Measurements from ENCODE around the gene SKIDA1.

Gene SKIDA1

DNA sequence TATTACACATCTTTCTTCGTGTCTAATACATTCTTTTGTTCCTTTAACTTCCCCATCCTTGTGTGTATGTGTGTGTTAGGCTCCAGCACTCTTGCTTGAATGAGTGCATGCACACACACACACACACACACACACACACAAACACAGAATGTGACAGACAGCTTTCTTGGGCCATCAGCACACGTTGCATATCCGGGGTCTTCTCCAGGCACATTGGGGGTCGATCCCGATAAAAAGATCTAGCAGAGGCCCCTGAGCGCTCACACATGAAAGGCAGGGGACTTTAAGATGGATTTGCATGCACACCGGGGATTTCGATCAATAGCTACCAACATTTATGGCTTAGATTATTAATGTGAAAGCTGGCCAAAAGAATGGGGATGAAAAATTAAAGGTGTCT, 4.5 kb downstream of the SKIDA1 start:
- CTCF ChIA-PET: no interaction called here

DNA sequence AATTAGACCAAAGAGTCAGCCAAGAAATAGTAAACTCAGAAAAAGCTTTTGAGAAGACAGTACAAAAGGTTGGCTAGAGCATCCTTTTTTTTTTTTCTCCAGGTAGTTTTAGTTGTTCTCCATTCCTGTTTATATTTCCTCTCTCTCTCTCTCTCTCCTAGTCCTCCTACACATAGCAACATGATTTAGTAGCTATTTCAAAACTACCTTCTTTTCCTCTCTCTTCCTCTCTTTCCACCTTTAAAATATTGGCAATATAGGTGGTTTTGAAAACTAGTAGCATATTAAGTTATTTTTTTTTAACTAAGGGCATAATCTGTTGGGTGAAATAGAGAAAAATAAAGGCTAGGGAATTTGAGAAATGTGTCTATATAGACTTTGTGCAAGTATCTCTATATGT, 5.0 kb downstream of the SKIDA1 start:
- TF ChIP-seq BHLHE40 (IDR thresholded peaks at IDR 0.05; ENCODE audit: borderline replicate concordance) (no peak), L3MBTL2 (conservative IDR thresholded peaks at IDR 0.05) (no peak), HDGF (IDR thresholded peaks at IDR 0.05; ENCODE audit: borderline replicate concordance) (no peak), TARDBP (IDR thresholded peaks at IDR 0.05) (no peak), SUZ12 (IDR thresholded peaks at IDR 0.05) (no peak), NFRKB (IDR thresholded peaks at IDR 0.05) (no peak), LEF1 (IDR thresholded peaks at IDR 0.05; ENCODE audit: borderline replicate concordance) (no peak), FOXK2 (IDR thresholded peaks at IDR 0.05) (no peak), FOXA1 (IDR thresholded peaks at IDR 0.05) (no peak), ZNF384 (IDR thresholded peaks at IDR 0.05) (no peak), ELF4 (IDR thresholded peaks at IDR 0.05) (no peak), SP1 (IDR thresholded peaks at IDR 0.05) (no peak), FOXM1 (IDR thresholded peaks at IDR 0.05; ENCODE audit: borderline replicate concordance) (no peak), ARNT (IDR thresholded peaks at IDR 0.05) (no peak)
- POLR2A ChIA-PET: interaction anchor here (0.6 to 3.5 kb wide), 2 partner anchors 17 to 24 kb away, joined by 3 to 22 read pairs; no protein-coding TSS in a partner anchor
- DNase-seq (ENCODE audit: extremely low spot score): no peak
- CTCF ChIA-PET: no interaction called here

More for the DNA sequence above, 4.5 kb downstream of the SKIDA1 start:
- TF ChIP-seq SP1 (IDR thresholded peaks at IDR 0.05): no peak
- TF ChIP-seq L3MBTL2 (conservative IDR thresholded peaks at IDR 0.05): no peak
- TF ChIP-seq LEF1 (IDR thresholded peaks at IDR 0.05; ENCODE audit: borderline replicate concordance): no peak
- TF ChIP-seq, protein P1, sequence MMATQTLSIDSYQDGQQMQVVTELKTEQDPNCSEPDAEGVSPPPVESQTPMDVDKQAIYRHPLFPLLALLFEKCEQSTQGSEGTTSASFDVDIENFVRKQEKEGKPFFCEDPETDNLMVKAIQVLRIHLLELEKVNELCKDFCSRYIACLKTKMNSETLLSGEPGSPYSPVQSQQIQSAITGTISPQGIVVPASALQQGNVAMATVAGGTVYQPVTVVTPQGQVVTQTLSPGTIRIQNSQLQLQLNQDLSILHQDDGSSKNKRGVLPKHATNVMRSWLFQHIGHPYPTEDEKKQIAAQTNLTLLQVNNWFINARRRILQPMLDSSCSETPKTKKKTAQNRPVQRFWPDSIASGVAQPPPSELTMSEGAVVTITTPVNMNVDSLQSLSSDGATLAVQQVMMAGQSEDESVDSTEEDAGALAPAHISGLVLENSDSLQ (IDR thresholded peaks at IDR 0.05): no peak
- no peak for TF ChIP-seq NFRKB (IDR thresholded peaks at IDR 0.05)
- no peak for TF ChIP-seq FOXA1 (IDR thresholded peaks at IDR 0.05)
- TF ChIP-seq BHLHE40 (IDR thresholded peaks at IDR 0.05; ENCODE audit: borderline replicate concordance): no peak
- TF ChIP-seq CTBP1 (IDR thresholded peaks at IDR 0.05; ENCODE audit: borderline replicate concordance): no peak
- TF ChIP-seq ARNT (IDR thresholded peaks at IDR 0.05): no peak
- TF ChIP-seq SUZ12 (IDR thresholded peaks at IDR 0.05): no peak
- TF ChIP-seq ZNF384 (IDR thresholded peaks at IDR 0.05): no peak
- no peak for TF ChIP-seq ELF4 (IDR thresholded peaks at IDR 0.05)
- POLR2A ChIA-PET: interaction anchor here (3.5 kb wide), 1 partner anchor 25 kb away, joined by 22 read pairs; no protein-coding TSS in a partner anchor
- no peak for DNase-seq (ENCODE audit: extremely low spot score)

DNA sequence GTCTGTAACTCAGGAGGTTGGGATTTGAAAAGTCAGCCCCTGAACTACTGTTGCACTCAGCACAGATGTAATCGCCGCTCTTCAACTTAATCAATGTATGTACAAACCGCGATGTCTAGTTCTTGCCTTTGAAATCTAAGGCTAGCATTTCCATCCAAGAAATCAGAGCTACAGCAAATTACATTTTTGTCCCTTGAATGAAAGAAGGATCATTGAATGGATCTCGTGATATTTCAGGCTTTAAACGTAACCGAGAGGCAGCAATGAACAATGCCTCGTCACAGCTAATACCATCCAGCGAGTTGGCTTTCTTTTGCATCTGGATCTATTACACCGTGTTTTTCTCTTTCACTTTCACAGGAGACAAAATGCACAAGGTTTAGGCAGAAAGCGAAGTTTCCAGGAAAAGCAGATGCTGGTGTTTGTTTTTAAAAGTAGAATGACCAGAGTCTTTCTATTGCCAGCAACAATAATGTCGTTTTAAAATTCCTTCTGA, 5.5 kb downstream of the SKIDA1 start:
- ChIA-PET CTCF (no interaction called here), POLR2A (interaction anchor here (0.6 to 3.5 kb wide), 2 partner anchors 18 to 24 kb away, joined by 3 to 22 read pairs; no protein-coding TSS in a partner anchor)
- no peak for TF ChIP-seq TARDBP (IDR thresholded peaks at IDR 0.05)
- TF ChIP-seq L3MBTL2 (conservative IDR thresholded peaks at IDR 0.05): no peak
- TF ChIP-seq, protein P1 (IDR thresholded peaks at IDR 0.05): no peak
- DNase-seq (ENCODE audit: extremely low spot score): no peak

DNA sequence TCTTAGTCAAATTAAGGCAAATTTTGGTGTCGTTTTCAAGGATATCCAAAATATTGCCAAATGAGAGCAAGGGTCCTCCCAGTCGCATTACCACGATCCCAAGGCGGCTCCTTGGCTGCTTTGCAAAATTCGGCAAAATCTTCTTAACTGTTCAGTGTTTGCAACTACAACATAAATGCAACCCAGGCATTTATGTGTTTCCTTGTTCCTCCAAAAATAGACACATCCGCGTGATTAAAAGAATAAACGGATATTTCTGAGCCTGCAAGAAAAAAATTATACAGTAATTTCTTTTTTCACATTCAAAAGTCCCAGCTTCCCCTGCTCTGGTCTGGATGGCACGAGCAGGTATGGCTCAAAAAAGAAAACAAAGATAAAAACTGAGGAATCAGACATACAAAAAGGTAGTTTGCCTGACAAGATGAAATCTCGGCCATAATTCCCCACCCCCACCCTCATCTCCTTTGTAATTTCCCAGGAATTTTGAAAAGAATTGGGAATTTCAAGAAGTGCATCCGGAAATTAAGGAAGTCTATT, 6.0 kb downstream of the SKIDA1 start:
- TF ChIP-seq ELF4 (IDR thresholded peaks at IDR 0.05) (no peak), L3MBTL2 (conservative IDR thresholded peaks at IDR 0.05) (no peak), NFRKB (IDR thresholded peaks at IDR 0.05) (no peak), ZNF384 (IDR thresholded peaks at IDR 0.05) (no peak), FOXK2 (IDR thresholded peaks at IDR 0.05) (no peak), FOXA1 (IDR thresholded peaks at IDR 0.05) (no peak), CTBP1 (IDR thresholded peaks at IDR 0.05; ENCODE audit: borderline replicate concordance) (no peak), TARDBP (IDR thresholded peaks at IDR 0.05) (no peak), HDGF (IDR thresholded peaks at IDR 0.05; ENCODE audit: borderline replicate concordance) (no peak)
- CTCF ChIA-PET: interaction anchor here (1.4 kb wide), 1 partner anchor 212 kb away, joined by 5 read pairs; no protein-coding TSS in a partner anchor
- POLR2A ChIA-PET: interaction anchor here (1.7 to 2.0 kb wide), 2 partner anchors 10 to 13 kb away, joined by 10 to 22 read pairs; partner anchors contain the start of gene MLLT10
- DNase-seq (ENCODE audit: extremely low spot score): no peak

DNA sequence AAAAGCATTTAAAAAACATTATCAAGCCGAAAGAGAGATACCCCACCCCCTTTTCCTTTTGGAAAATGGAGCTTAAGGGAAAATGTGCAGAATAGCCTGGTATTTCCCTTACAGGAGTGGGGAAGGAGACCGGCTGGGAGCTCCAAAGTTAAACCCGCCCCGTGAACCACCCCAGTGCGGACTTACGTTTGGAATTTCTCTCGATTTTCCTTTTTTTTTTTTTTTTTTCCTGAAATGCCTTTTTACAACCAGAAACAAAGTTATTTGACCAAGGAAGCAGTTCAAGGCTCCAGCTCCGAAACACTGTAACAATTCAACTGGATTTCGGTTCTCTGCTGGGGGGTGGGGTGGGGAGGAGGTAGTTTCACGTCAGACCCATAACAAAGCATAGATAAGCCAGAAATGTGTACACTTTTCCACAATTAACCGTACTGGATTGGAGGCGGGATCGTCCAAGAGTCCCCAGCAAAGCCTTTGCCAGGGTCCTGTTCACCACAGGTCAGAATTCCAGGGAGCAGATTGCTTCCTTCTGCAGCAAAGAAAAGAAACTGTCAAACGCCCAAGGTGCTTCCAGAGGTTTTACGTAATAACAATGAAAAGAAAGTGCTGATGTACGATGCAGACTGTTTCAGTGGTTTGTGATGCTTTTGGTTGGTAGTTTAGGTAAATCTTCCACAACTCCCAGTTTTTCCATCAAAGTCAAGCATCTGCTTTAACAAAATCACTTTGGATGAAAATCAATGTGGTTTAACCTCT, 6.7 kb downstream of the SKIDA1 start:
- no peak for DNase-seq (ENCODE audit: extremely low spot score)
- TF ChIP-seq FOXM1 (IDR thresholded peaks at IDR 0.05; ENCODE audit: borderline replicate concordance) (no peak), BHLHE40 (IDR thresholded peaks at IDR 0.05; ENCODE audit: borderline replicate concordance) (no peak), NFRKB (IDR thresholded peaks at IDR 0.05) (no peak), ARNT (IDR thresholded peaks at IDR 0.05) (no peak), TARDBP (IDR thresholded peaks at IDR 0.05) (no peak), L3MBTL2 (conservative IDR thresholded peaks at IDR 0.05) (no peak), FOXA1 (IDR thresholded peaks at IDR 0.05) (no peak), ZNF384 (IDR thresholded peaks at IDR 0.05) (no peak; the same call in 1 of the 2 replicates), ELF4 (IDR thresholded peaks at IDR 0.05) (no peak), FOXK2 (IDR thresholded peaks at IDR 0.05) (no peak), CTBP1 (IDR thresholded peaks at IDR 0.05; ENCODE audit: borderline replicate concordance) (no peak), LEF1 (IDR thresholded peaks at IDR 0.05; ENCODE audit: borderline replicate concordance) (no peak), SP1 (IDR thresholded peaks at IDR 0.05) (no peak), SUZ12 (IDR thresholded peaks at IDR 0.05) (no peak)
- TF ChIP-seq, protein P1 (IDR thresholded peaks at IDR 0.05): no peak
- CTCF ChIA-PET: interaction anchor here (0.6 to 1.4 kb wide), 4 partner anchors 13 to 240 kb away, joined by 3 to 5 read pairs (median 4); no protein-coding TSS in a partner anchor
- POLR2A ChIA-PET: interaction anchor here (0.8 to 2.0 kb wide), 8 partner anchors 8 to 206 kb away, joined by 3 to 25 read pairs (median 10); partner anchors contain the start of gene MLLT10

Data from HEK293T (cell line).